ENCODE results near the gene EPSTI1.
"Not testable (repeated sequence)": the region's sequence is repeated elsewhere in the genome, so short reads cannot be mapped to it uniquely, and the experiment has no call there.

EPSTI1 gene, protein sequence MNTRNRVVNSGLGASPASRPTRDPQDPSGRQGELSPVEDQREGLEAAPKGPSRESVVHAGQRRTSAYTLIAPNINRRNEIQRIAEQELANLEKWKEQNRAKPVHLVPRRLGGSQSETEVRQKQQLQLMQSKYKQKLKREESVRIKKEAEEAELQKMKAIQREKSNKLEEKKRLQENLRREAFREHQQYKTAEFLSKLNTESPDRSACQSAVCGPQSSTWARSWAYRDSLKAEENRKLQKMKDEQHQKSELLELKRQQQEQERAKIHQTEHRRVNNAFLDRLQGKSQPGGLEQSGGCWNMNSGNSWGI

DNA sequence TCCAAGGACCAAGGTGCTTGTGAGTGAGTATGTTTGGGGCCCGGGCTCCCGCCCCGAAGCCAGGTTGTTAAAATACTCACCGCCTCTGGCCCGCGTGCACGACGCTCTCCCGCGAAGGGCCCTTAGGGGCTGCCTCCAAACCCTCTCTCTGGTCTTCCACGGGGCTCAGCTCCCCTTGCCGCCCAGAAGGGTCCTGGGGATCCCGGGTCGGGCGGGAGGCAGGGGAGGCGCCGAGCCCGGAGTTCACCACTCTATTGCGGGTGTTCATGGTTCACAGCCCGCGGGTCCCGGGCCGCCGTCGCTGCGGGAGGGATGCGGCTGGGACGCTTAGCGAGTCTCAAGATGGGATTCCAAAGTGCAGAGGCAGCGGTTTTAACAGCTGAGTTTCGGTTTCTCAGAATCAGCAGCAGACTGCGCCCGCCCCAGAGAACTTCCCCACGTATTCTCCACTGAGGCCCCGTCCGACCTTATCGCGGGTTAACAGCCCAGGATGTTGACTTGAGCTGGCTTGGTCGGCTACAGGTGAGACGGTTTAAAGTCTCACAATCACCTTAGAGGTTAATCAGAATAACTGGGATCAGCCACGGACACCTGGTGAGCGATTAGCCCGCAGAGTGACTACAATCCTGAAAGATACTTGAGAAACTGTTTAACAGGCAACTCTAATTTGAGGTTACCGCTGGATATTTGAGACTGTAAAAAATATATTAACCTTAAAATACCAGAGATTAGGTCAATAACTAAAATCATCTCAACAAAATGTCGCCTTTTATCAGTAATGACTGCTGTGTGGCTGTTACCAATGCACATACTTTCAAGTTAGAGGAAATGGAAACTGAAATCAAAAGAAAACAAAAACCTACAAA, at the start of gene EPSTI1:
EPSTI1 (minus strand) TSS at position 344 of the 866 bp plus-strand sequence; CDS start at position 268, 76 bp downstream.
- DNase-seq (ENCODE audit: low read depth) = no peak

DNA sequence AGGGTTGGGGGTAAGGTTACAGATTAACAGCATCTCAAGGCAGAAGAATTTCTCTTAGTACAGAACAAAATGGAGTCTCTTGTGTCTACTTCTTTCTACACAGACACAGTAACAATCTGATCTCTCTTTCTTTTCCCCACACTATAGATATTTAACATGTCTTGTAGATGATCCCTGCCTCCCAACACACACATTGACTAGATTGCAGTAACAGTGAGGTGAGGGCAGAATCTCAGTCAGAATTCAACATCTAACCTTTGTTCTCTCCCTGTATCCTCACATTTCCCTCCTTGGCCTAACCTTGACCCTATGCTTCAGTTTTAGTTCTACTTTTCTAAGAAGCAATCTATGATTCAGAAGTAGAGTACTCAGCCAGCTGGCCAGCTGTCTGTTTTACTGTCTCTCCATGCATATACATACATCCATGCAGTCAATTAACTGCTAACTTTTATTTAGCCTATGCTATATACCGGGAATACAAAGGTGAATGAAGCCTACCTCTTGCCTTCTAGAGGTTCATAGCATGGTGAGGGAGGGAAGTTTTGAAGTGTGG, 49.4 kb upstream of the EPSTI1 start:
- DNase-seq (ENCODE audit: low read depth) = no peak

DNA sequence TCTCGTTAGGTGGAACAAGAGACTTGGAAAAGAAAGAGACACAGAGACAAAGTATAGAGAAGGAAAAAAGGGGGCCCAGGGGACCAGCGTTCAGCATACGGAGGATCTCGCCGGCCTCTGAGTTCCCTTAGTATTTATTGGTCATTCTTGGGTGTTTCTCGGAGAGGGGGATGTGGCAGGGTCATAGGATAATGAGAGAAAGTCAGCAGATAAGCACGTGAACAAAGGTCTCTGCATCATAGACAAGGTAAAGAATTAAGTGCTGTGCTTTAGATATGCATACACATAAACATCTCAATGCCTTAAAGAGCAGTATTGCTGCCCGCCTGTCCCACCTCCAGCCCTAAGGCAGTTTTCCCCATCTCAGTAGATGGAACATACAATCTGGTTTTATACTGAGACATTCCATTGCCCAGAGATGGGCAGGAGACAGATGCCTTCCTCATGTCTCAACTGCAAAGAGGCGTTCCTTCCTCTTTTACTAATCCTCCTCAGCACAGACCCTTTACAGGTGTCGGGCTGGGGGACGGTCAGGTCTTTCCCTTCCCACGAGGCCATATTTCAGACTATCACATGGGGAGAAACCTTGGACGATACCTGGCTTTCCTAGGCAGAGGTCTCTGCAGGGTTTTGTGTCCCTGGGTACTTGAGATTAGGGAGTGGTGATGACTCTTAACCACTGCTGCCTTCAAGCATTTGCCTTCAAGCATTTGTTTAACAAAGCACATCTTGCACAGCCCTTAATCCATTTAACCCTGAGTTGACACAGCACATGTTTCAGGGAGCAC, 48.7 kb upstream of the EPSTI1 start:
- DNase-seq (ENCODE audit: low read depth) = not testable (repeated sequence)

DNA sequence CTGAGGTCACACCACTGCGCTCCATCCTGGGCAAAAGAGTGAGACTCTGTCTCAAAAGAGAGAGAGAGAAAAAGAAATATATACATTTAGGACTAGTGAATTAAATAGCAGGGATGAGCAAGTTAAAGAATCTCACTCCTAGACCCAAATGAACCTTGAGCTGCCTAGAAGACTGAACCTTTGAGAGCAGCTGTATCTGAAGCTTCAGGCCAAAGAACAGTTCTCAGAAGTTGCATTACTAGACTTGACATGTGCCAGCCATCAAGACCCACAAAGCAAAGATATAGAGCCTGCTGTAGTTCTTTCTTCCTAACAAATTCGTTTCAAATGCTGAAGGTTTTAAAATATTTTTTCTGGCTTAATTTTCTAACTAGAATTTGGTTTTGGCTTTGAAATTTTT, 47.9 kb upstream of the EPSTI1 start:
- no peak for DNase-seq (ENCODE audit: low read depth)

DNA sequence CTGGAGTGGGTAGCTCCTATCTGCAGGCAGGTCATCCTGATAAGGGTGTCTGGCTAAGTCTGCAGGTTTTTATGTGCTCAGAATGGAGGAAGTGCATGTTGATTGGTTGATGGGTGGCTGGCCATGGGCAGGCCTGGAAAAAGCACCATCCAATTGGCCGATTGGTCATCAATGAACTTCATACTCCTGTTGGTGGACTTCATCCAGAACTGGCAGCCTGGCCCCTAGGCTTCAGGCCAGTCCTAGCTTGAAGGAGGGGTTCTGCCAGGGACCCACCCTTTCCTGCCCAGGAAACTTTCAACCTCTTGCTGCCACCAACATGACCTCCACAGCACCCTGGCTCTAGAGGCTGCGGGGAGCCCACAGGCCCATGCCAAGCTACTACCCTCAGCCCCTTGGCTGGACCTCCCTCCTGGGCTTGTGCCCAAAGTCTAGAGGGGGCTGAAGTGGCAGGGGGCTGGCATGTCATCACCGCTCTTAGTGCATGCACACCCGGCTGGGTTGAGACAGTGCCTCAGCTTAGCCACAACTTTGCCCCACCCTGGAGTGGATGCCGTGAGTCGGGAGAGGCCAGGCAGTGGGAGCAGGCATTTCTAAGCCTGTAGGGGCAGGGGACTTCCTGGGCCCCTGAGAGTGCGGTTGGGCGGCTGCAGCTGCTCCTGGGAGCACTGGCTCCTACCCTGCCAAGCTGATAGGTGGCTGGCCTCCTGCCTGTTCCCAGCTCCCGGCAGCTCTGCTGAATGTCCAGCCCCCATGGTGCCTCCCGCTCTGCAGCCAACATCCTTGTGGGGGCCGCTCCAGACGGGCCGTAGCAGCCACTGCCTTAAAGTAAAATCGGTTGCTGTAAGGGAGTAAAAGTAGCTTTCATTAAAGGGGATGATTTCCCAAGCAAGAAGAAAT, 44.6 kb upstream of the EPSTI1 start:
- DNase-seq (ENCODE audit: low read depth) = no peak

DNA sequence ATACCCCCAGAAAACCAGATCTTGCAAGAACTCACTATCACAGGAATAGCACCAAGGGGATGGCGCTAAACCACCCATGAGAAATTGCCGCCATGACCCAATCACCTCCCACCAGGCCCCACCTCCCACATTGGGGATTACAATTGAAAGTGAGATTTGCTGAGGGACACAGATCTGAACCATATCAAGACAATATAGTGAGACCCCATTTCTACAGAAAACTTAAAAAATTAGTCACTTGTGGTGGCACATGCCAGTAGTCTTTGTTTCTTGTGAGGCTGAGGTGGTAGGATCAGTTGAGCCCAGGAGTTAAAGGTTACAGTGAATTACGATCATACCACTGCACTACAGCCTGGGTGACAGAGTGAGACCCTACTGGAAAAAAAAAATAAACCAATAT, 41.0 kb upstream of the EPSTI1 start:
- DNase-seq (ENCODE audit: low read depth) = no peak

DNA sequence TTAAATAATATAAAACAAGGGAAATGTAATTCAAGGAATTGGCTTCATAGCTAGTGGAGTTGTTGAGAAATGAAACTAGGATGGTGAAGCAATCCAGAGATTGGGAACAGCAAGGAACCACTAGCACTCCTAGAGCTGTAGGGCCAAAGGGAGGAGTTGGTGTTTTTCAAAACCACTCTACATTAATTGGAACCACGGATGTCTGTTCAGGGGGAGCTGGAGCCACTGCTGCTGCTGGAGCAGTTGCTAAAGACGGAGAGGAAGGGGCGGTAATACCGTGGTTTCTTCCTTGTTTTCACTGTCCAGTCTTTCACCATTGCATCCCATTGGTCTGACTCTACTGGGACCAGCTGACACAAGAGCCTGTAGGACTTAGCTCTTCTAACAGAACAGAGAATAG, 39.8 kb upstream of the EPSTI1 start:
- DNase-seq (ENCODE audit: low read depth) = no peak

DNA sequence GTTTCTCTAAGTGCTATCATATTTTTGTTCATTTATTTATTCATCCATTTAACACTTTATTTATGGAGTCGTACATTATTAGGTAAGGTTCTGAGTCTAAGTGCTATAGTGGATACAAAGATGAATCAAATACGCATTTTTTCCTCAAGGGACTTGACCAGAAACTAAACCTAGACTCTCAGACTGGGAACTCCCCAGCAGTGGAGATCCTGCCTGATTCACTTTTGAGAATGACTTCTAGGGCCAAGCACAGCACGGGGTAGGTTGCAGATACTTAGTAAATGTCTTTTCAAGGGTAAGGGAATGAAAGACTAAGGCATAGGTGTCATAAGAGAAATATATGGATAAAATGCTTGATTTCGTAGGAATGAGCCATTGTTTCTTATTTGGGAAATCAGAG, 38.5 kb upstream of the EPSTI1 start:
- DNase-seq (ENCODE audit: low read depth) = no peak

DNA sequence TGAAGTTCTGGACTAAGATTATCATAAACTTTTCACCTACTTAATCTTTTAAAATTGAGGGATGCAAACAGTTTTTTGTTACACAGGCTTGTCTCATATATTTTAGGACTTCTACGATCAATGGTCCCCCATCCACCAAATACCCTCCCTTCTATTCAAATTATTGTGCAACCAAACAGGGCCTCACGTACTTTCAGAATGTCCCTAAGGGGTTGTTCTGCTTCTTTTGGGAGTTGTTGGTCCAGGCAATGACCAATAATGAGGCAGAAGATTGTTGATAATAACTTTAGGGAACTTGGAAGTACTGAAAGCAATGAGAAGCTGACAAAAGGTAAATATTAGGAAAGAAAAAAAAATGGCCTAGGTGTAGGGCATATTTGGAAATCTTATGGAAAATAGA, 34.2 kb upstream of the EPSTI1 start:
- no peak for DNase-seq (ENCODE audit: low read depth)

DNA sequence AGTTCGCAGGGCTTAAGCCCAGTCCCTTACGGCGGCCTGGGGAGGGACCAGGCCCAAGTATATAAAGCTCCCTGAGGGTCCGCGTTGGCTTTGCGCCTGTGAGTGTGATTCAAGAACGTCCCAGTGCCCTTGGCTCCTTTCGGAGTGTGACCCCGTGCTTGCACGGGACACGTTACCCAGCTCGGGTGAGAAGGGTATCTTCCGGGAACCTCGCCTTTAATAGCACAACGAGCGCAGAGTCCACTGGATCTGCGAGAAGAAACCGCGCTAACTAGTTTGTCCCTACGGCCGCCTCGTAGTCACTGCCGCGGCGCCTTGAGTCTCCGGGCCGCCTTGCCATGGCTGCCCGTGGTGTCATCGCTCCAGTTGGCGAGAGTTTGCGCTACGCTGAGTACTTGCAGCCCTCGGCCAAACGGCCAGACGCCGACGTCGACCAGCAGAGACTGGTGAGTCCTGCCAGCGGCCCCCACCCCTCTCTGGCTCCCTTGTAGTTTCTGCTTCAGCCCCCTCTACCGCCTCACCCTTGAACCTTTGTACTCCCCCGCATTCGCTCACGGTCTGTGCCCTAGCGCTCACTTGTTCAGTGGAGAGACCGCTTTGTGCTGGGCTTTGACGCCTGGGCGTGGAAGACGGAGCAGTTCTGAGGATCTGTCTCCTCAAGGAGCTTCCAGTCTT, 31.4 kb upstream of the EPSTI1 start, which contains the start of gene DNAJC15:
DNAJC15 (plus strand) TSS at position 298 of the 675 bp plus-strand sequence; CDS start at position 339, 41 bp downstream.
- DNase-seq (ENCODE audit: low read depth) = no peak

DNA sequence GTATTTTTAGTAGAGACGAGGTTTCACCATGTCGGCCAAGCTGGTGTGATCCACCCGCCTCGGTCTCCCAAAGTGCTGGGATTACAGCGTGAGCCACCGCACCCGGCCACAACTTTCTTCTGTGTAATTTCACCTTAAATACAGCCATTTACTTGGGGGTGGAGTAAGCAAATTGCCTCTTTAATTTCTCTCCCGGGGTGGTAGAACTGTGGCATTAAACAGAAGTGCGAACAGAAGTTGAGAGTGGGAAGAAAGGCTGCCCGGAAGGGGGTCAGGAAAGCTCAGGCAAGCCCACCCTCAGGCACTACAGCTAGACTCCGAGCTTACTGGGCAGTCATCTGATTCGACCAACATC, 30.9 kb upstream of the EPSTI1 start:
- no peak for DNase-seq (ENCODE audit: low read depth)

DNA sequence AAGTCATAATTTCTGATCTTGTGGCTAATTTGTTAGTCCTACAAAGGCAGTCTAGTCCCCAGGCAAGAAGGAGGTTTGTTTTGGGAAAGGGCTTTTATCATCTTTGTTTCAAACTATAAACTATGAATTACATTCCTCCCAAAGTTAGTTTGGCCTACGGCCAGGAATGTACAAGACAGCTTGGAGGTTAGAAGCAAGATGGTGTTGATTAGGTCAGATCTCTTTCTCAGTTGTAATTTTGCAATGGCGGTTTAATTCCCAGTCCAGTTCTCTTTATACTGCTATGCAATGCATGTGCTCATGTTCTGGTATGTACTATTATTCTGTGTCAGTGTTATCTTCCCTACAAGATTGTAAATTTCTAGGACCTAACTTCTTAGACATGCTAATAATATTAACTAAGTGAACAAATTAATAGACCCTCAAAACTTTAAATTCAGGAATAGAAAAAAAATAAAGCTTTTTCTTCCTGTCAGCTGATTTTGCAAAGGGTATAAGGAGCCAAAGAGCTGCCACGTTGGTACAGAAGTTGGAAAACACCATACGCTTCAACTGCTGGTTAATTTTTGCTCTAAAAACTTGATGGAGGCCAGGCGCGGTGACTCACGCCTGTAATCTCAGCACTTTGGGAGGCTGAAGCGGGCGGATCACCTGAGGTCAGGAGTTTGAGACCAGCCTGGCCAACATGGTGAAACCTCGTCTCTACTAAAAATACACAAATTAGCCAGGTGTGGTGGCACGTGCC, 30.1 kb upstream of the EPSTI1 start:
- DNase-seq (ENCODE audit: low read depth) = no peak

DNA sequence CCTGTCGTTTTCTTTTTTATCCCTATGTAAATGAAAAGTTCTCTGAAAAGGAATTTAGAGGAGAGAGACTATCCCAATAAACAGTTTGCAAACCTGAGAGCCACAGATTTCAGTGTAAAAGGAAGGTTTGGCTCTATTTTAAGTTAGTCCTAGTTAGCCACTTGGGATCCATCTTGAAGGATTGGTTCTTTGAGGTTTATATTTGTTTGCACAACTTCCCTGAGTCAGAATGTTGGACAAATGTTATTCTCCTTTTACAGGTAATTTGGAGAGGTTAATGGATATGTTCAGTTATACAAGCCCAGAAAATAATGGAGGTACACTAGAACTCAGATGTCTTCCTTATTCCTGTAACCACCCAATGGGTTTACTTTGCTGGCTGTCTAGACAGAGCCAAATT, 28.8 kb upstream of the EPSTI1 start:
- no peak for DNase-seq (ENCODE audit: low read depth)

DNA sequence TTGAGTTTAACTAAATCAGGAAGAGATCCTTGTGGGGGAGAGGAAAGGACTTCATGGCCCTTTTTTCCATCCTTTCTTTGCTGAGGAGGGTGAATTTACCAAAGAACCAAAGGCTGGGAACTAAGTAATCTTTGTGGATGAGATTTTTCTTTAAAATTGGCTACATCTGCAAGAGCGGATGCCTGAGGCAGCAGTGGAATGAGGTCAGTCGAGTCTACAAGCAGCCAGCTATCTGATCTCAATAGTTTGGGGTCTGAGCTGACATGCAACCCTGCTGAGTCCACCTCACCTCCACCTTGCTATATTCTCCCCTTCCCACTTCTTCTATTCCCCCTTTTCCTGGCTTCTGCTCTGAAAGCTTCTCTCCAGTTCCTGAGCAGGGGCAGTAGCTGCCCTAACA, 27.8 kb upstream of the EPSTI1 start:
- DNase-seq (ENCODE audit: low read depth) = no peak

DNA sequence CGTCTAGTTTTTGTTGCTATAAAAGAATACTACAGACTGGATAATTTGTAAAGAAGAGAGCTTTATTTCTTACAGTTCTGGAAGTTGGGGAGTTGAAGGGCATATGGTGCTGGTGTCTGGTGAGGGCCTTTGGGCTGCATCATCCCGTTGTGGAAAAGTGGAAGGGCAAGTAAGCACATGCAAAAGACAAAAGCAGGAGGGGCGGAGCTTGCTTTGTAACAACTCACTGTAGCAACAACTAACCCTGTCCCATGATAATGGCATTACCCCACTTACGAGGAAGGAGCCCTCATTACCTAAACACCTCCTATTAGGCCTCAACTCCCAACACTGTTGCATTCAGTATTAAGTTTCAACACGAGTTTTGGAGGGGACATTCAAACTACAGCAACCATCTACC, 24.2 kb upstream of the EPSTI1 start:
- no peak for DNase-seq (ENCODE audit: low read depth)

DNA sequence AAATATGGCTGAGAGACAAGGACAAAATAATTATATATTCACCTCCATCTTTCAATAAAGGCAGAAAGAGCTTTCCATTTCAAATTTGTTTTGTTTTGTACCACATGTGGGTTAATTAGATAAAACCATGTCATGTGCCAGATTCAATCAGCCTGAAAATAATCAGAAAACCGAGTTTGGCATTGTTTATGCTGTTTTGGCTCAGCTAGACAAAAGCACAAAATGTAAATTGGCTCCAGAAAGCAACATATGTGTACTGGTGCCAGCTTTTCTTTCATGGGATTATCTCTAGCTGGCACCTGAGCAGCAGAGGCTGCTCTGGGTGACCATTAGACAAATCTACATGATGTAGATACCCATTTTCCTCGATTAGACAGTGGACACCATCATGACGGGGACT, 22.1 kb upstream of the EPSTI1 start:
- DNase-seq (ENCODE audit: low read depth) = no peak

DNA sequence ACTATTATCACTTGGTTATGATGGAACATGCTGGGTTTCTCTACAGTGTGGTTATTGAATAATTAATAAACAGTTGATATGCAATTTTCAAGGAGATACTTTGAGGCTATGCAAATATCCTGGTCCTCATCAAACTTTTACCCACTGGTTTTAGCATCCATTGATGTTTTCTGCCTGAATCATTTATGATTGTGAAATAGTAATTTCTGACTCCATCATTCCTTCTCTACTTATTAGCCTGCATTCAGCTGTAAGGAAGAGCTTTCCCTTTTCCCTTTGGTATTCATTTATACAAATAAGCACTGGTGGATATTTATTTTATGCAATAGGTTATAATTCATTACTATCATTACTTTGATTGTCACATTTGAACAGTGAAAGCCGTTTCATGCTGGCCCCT, 17.5 kb upstream of the EPSTI1 start:
- no peak for DNase-seq (ENCODE audit: low read depth)

DNA sequence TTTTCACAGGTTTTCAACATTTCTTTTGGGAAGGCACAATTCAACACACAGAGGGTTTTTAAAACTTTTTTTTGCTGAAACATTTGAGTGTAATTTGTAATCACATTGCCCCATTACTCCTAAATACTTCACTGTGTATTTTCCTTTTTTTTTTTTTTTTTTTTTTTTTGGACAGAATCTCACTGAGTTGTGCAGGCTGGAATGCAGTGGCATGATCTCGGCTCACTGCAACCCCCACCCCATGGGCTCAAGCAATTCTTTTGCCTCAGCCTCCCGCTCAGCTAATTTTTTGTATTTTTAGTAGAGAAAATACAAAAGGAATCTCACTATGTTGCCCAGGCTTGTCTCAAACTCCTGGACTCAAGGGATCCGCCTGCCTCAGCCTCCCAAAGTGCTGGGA, 16.6 kb upstream of the EPSTI1 start:
- no peak for DNase-seq (ENCODE audit: low read depth)

DNA sequence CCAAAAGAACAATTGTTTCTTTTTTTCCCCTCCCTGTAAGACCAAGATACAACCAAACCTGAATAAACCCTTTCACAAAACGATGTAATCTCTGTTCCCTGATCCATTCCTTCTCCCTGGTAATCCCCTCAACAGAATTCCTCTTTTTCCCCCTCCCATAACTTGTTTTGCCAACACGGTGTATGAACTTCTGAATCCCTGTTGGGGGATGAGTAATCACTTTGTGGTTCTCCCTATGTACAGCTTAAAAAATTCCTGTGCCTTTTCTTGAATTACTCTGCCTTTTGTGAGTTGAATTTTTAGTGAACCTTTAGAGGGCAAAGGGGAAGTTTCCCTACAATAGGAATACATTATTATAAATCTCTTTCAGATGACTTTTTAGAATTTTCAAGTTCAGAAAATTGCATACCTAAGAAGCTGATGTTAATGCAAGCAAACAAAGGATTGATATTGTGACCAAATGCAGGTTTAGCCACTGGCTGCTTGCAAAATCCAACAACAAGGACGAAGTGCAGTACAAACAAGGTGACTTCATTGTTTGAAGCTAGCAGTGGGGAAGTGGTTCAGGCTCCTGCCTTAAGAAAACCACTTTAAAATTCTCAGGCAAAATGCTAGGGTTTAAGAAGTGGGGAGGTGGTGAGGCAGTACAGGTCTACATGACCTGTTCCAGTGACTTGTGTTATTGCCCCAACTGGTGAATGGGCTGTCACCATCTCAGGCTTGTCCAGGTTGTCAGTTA, 15.0 kb upstream of the EPSTI1 start:
- DNase-seq (ENCODE audit: low read depth) = no peak

Data from HS-27A (cell line).